MM.1S (cell line): ENCODE data around the gene RASAL2.

ENCODE experiments used
- DNase-seq: peaks from one replicate; pipeline ENCODE4 v3.0.0-alpha.2; 2015
- H2AFZ ChIP-seq: fragments of 300-600 bp; sonication (generic); 2 replicates; pipeline ENCODE4 v1.6.0; 2016; ENCODE audit warnings: antibody characterized with exemption, low read length
- H3F3A ChIP-seq: fragments of 300-600 bp; sonication (generic); 2 replicates; pipeline ENCODE4 v1.6.1; 2016; ENCODE audit warnings: mild to moderate bottlenecking, antibody characterized with exemption, low read length, moderate library complexity, mixed read lengths; ENCODE audit not compliant: insufficient read depth
- H3K27ac ChIP-seq: fragments of 300-600 bp; sonication (generic); 2 replicates; pipeline ENCODE4 v1.5.1; 2016; ENCODE audit warnings: mild to moderate bottlenecking, low read length
- H3K27me3 ChIP-seq: fragments of 300-600 bp; sonication (generic); replicated peaks from 2 replicates; pipeline ENCODE4 v1.6.0; 2016; ENCODE audit warnings: low read length; ENCODE audit not compliant: insufficient read depth
- H3K36me3 ChIP-seq: fragments of 300-600 bp; sonication (generic); replicated peaks from 2 replicates; pipeline ENCODE4 v1.6.1; 2016; ENCODE audit warnings: mild to moderate bottlenecking, low read length, mixed read lengths; ENCODE audit not compliant: insufficient read depth
- H3K4me1 ChIP-seq: fragments of 300-600 bp; sonication (generic); 2 replicates; pipeline ENCODE4 v1.6.1; 2016; ENCODE audit warnings: low read length, mixed read lengths
- H3K4me2 ChIP-seq: fragments of 300-600 bp; sonication (generic); 2 replicates; pipeline ENCODE4 v1.6.0; 2016; ENCODE audit warnings: low read depth, low read length
- H3K4me3 ChIP-seq: fragments of 300-600 bp; sonication (generic); 2 replicates; pipeline ENCODE4 v1.5.1; 2016; ENCODE audit warnings: low read length, mixed read lengths
- H3K79me2 ChIP-seq: fragments of 300-600 bp; sonication (generic); 2 replicates; pipeline ENCODE4 v1.6.1; 2016; ENCODE audit warnings: mixed run types, low read length, mixed read lengths
- H3K9ac ChIP-seq: fragments of 300-600 bp; sonication (generic); 2 replicates; pipeline ENCODE4 v1.6.1; 2016; ENCODE audit warnings: low read length, mixed read lengths
- H3K9me2 ChIP-seq: fragments of 300-600 bp; sonication (generic); replicated peaks from 2 replicates; pipeline ENCODE4 v1.6.1; 2016; ENCODE audit warnings: mild to moderate bottlenecking, low read length, mixed read lengths; ENCODE audit not compliant: insufficient read depth
- H3K9me3 ChIP-seq: fragments of 300-600 bp; sonication (generic); replicated peaks from 2 replicates; pipeline ENCODE4 v1.6.1; 2016; ENCODE audit warnings: mild to moderate bottlenecking, low read length, mixed read lengths; ENCODE audit not compliant: insufficient read depth
- H4K20me1 ChIP-seq: fragments of 300-600 bp; sonication (generic); 2 replicates; pipeline ENCODE4 v1.6.1; 2016; ENCODE audit warnings: mild to moderate bottlenecking, low read length, moderate library complexity, mixed read lengths; ENCODE audit not compliant: insufficient read depth
- EZH2 ChIP-seq: fragments of 300-600 bp; sonication (generic); optimal IDR thresholded peaks from 2 replicates; pipeline ENCODE3; 2017; ENCODE audit warnings: low read depth, mild to moderate bottlenecking, antibody characterized with exemption, low read length, mixed read lengths
- EZH2phosphoT487 ChIP-seq: fragments of 300-600 bp; sonication (generic); IDR thresholded peaks from 2 replicates; pipeline ENCODE4 v1.6.1; 2018; ENCODE audit warnings: antibody characterized with exemption, low read length
- TF ChIP-seq, protein P1 (sequence below): fragments of 300-600 bp; sonication (generic); IDR thresholded peaks from 2 replicates; pipeline ENCODE4 v1.5.1; 2016; ENCODE audit warnings: antibody characterized with exemption, low read length, mixed read lengths

Gene RASAL2

GRCh38 chr1:178142806-178143205 lies 48.9 kb downstream of the RASAL2 start:
- H3K9ac ChIP-seq: no peak overlapping the region
- H3K4me2 ChIP-seq: no peak overlapping the region
- no peaks in the 10 kb centered on the region for H3K27me3 ChIP-seq
- no peak for TF ChIP-seq EZH2
- no peak for TF ChIP-seq EZH2phosphoT487
- TF ChIP-seq, protein P1, sequence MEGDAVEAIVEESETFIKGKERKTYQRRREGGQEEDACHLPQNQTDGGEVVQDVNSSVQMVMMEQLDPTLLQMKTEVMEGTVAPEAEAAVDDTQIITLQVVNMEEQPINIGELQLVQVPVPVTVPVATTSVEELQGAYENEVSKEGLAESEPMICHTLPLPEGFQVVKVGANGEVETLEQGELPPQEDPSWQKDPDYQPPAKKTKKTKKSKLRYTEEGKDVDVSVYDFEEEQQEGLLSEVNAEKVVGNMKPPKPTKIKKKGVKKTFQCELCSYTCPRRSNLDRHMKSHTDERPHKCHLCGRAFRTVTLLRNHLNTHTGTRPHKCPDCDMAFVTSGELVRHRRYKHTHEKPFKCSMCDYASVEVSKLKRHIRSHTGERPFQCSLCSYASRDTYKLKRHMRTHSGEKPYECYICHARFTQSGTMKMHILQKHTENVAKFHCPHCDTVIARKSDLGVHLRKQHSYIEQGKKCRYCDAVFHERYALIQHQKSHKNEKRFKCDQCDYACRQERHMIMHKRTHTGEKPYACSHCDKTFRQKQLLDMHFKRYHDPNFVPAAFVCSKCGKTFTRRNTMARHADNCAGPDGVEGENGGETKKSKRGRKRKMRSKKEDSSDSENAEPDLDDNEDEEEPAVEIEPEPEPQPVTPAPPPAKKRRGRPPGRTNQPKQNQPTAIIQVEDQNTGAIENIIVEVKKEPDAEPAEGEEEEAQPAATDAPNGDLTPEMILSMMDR: no peak
- H3K79me2 ChIP-seq: no peaks in the 10 kb centered on the region
- H3K4me3 ChIP-seq: no peak overlapping the region
- H3K27ac ChIP-seq: no peak overlapping the region
- no peak overlapping the region for H2AFZ ChIP-seq
- peaks cover 5% of the 10 kb centered on the region; the same call in 1 of the 2 replicates for H3K4me1 ChIP-seq
- no peaks in the 10 kb centered on the region for H3F3A ChIP-seq
- H3K9me3 ChIP-seq: no peaks in the 10 kb centered on the region
- no peaks in the 10 kb centered on the region for H3K36me3 ChIP-seq
- no peaks in the 10 kb centered on the region for H4K20me1 ChIP-seq
- no peak for DNase-seq
- no peaks in the 10 kb centered on the region for H3K9me2 ChIP-seq

GRCh38 chr1:178143730-178144690 lies 50.1 kb downstream of the RASAL2 start:
- Histone ChIP-seq H3K27ac (no peak overlapping the region), H3F3A (no peaks in the 10 kb centered on the region), H3K79me2 (no peaks in the 10 kb centered on the region), H4K20me1 (no peaks in the 10 kb centered on the region), H3K9me2 (no peaks in the 10 kb centered on the region), H3K9ac (no peak overlapping the region), H3K4me1 (peaks cover 5% of the 10 kb centered on the region; the same call in 1 of the 2 replicates), H3K27me3 (no peaks in the 10 kb centered on the region), H3K4me3 (no peak overlapping the region), H3K36me3 (no peaks in the 10 kb centered on the region), H3K4me2 (peak overlapping the region; percentile 14; the same call in 1 of the 2 replicates), H3K9me3 (no peaks in the 10 kb centered on the region), H2AFZ (0 out of 2 replicates have a peak overlapping the region, but pooled peaks have one; percentile 6)
- TF ChIP-seq EZH2 (no peak), EZH2phosphoT487 (no peak)
- TF ChIP-seq, protein P1: no peak
- peak; percentile 11 for DNase-seq

DNA sequence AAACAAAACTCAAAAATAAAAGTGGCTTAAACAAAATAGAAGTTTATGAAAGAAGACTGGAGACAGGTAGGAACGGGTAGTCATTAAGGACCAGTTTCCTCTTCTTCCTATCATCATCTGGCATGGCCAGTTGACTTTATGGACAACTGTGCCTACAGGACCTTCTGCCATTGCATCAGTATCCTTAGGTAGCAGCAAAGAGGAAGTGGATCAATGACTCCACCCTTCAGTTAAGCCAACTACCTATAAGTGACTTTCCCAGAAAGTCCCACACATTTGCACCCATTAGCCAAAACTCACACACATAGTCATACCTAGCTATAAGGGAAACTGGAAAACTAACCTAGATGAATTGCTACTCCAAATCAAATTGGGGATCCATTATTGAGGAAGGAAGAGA lies 51.7 kb downstream of the RASAL2 start:
- Histone ChIP-seq H3K4me2 (no peak overlapping the region), H2AFZ (no peak overlapping the region), H4K20me1 (no peaks in the 10 kb centered on the region), H3K9ac (no peak overlapping the region), H3K36me3 (no peaks in the 10 kb centered on the region), H3K9me2 (no peaks in the 10 kb centered on the region), H3K9me3 (no peaks in the 10 kb centered on the region), H3F3A (no peaks in the 10 kb centered on the region), H3K27me3 (no peaks in the 10 kb centered on the region), H3K4me1 (peaks cover 5% of the 10 kb centered on the region; the same call in 1 of the 2 replicates), H3K4me3 (no peak overlapping the region), H3K79me2 (no peaks in the 10 kb centered on the region), H3K27ac (no peak overlapping the region)
- DNase-seq: no peak
- TF ChIP-seq EZH2 (no peak), EZH2phosphoT487 (no peak)
- TF ChIP-seq, protein P1: no peak
